ENCODE measurements around the gene ANKRD55. TPM values are rescaled to one million over a fixed set of nuclear protein-coding genes. Genes with fewer than 3 reads are reported as not detected.

ANKRD55 gene
- total and polyA plus RNA-seq, 2 donors (not counting 1 experiment from before 2014, with no cell fraction given) = not detected

GRCh38 chr5:56097055-56097454, 136.1 kb downstream of the ANKRD55 start:
- no peak overlapping the region for H3K4me3 ChIP-seq (replicated peaks in 1 of 4; ENCODE audit: control extremely low read depth in 1 of 4, insufficient read depth in 1 of 4, low read depth in 3 of 4, low read length in 4 of 4)
- no peak for DNase-seq (ENCODE audit: low read depth in 2 of 2)
- no peaks in the 10 kb centered on the region for H4K20me1 ChIP-seq (ENCODE audit: control insufficient read depth, extremely low read depth, insufficient read depth, low read length)
- no peak overlapping the region for H2AFZ ChIP-seq (ENCODE audit: low read length)
- H3K79me2 ChIP-seq (ENCODE audit: control insufficient read depth, insufficient read depth, low read length) = no peaks in the 10 kb centered on the region
- no peak overlapping the region for H3K27ac ChIP-seq (ENCODE audit: insufficient read depth, low read length)
- H3K4me2 ChIP-seq (ENCODE audit: extremely low read depth, insufficient read depth, low read length) = no peak overlapping the region
- H3K36me3 ChIP-seq (ENCODE audit: control insufficient read depth, insufficient read depth, low read length) = no peaks in the 10 kb centered on the region
- no peaks in the 10 kb centered on the region for H3K9me3 ChIP-seq (ENCODE audit: control insufficient read depth, insufficient read depth, low read depth, low read length)
- no peaks in the 10 kb centered on the region for H3K27me3 ChIP-seq (ENCODE audit: control insufficient read depth, insufficient read depth, low read length)
- TF ChIP-seq CTCF (conservative IDR thresholded peaks at IDR 0.05 in 1 of 2, IDR thresholded peaks at IDR 0.05 in 1 of 2; ENCODE audit: low read depth in 1 of 2, low read length in 2 of 2) (no peak), EZH2 (IDR thresholded peaks at IDR 0.05; ENCODE audit: low read length, missing control alignments) (no peak)
- no peak overlapping the region for H3K9ac ChIP-seq (ENCODE audit: insufficient read depth, low read length)
- peaks cover 8% of the 10 kb centered on the region for H3K4me1 ChIP-seq (ENCODE audit: control insufficient read depth, extremely low read depth, insufficient read depth, low read length)

GRCh38 chr5:56095579-56096102, 137.5 kb downstream of the ANKRD55 start:
- TF ChIP-seq CTCF (conservative IDR thresholded peaks at IDR 0.05 in 1 of 2, IDR thresholded peaks at IDR 0.05 in 1 of 2; ENCODE audit: low read depth in 1 of 2, low read length in 2 of 2) (no peak), EZH2 (IDR thresholded peaks at IDR 0.05; ENCODE audit: low read length, missing control alignments) (no peak)
- no peaks in the 10 kb centered on the region for H3K9me3 ChIP-seq (ENCODE audit: control insufficient read depth, insufficient read depth, low read depth, low read length)
- no peak for DNase-seq (ENCODE audit: low read depth in 2 of 2)

GRCh38 chr5:56094579-56095361, 138.4 kb downstream of the ANKRD55 start:
- Histone ChIP-seq H3K4me2 (ENCODE audit: extremely low read depth, insufficient read depth, low read length) (no peak overlapping the region), H3K9me3 (ENCODE audit: control insufficient read depth, insufficient read depth, low read depth, low read length) (no peaks in the 10 kb centered on the region), H3K36me3 (ENCODE audit: control insufficient read depth, insufficient read depth, low read length) (no peaks in the 10 kb centered on the region), H3K79me2 (ENCODE audit: control insufficient read depth, insufficient read depth, low read length) (no peaks in the 10 kb centered on the region), H3K4me3 (replicated peaks in 1 of 4; ENCODE audit: control extremely low read depth in 1 of 4, insufficient read depth in 1 of 4, low read depth in 3 of 4, low read length in 4 of 4) (no peak overlapping the region), H2AFZ (ENCODE audit: low read length) (no peak overlapping the region), H3K4me1 (ENCODE audit: control insufficient read depth, extremely low read depth, insufficient read depth, low read length) (peaks cover 8% of the 10 kb centered on the region), H3K27me3 (ENCODE audit: control insufficient read depth, insufficient read depth, low read length) (no peaks in the 10 kb centered on the region), H4K20me1 (ENCODE audit: control insufficient read depth, extremely low read depth, insufficient read depth, low read length) (no peaks in the 10 kb centered on the region), H3K27ac (ENCODE audit: insufficient read depth, low read length) (no peak overlapping the region), H3K9ac (ENCODE audit: insufficient read depth, low read length) (no peak overlapping the region)
- TF ChIP-seq EZH2 (IDR thresholded peaks at IDR 0.05; ENCODE audit: low read length, missing control alignments) (no peak), CTCF (conservative IDR thresholded peaks at IDR 0.05 in 1 of 2, IDR thresholded peaks at IDR 0.05 in 1 of 2; ENCODE audit: low read depth in 1 of 2, low read length in 2 of 2) (no peak)
- no peak for DNase-seq (ENCODE audit: low read depth in 2 of 2)

More at GRCh38 chr5:56095579-56096102, 137.5 kb downstream of the ANKRD55 start:
- Histone ChIP-seq H3K4me1 (ENCODE audit: control insufficient read depth, extremely low read depth, insufficient read depth, low read length) (peaks cover 8% of the 10 kb centered on the region), H3K27me3 (ENCODE audit: control insufficient read depth, insufficient read depth, low read length) (no peaks in the 10 kb centered on the region), H3K4me3 (replicated peaks in 1 of 4; ENCODE audit: control extremely low read depth in 1 of 4, insufficient read depth in 1 of 4, low read depth in 3 of 4, low read length in 4 of 4) (no peak overlapping the region), H4K20me1 (ENCODE audit: control insufficient read depth, extremely low read depth, insufficient read depth, low read length) (no peaks in the 10 kb centered on the region), H3K36me3 (ENCODE audit: control insufficient read depth, insufficient read depth, low read length) (no peaks in the 10 kb centered on the region), H3K27ac (ENCODE audit: insufficient read depth, low read length) (no peak overlapping the region), H3K4me2 (ENCODE audit: extremely low read depth, insufficient read depth, low read length) (no peak overlapping the region), H3K9ac (ENCODE audit: insufficient read depth, low read length) (no peak overlapping the region), H3K79me2 (ENCODE audit: control insufficient read depth, insufficient read depth, low read length) (no peaks in the 10 kb centered on the region), H2AFZ (ENCODE audit: low read length) (no peak overlapping the region)

All from fibroblast of lung (primary cell).